NCI-H2196 treated with DMSO at 0.1 percent for 48 hours (cell line): ENCODE measurements around the gene ROPN1B.

ENCODE experiments used
- DNase-seq: peaks from one replicate; lab custom pipeline; 2025; ENCODE audit not compliant: unreplicated experiment; lab: John Stamatoyannopoulos, UW

The ROPN1B gene

DNA sequence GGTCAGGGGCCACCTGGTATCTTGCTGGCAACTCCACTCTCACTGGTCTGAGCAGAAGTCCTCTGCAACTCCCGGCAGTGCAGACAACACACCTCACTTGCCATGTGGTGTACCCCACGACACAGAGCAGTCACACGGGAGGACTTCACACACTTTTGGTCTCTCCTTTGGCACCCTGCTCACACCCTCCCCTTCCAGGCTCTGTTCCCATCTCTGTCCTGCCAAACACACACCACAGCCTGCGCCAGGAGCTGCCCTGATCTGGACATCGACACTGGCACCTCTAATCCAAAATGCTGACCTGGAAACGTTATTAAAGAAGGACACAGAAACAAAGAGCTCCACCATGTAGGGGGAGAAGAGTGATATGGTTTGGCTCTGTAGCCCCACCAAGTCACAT, 57.8 kb downstream of the ROPN1B start:
- no peak for DNase-seq

- no peak for DNase-seq
Measured at GRCh38 chr3:126028096-126028495, 59.1 kb downstream of the ROPN1B start.

- DNase-seq, result no peak
Measured at GRCh38 chr3:126029241-126029640, 60.3 kb downstream of the ROPN1B start.

GRCh38 chr3:126030455-126030854, 61.5 kb downstream of the ROPN1B start:
- DNase-seq, result no peak

GRCh38 chr3:126031981-126032471, 63.0 kb downstream of the ROPN1B start:
- DNase-seq, result no peak
